GM20431 (cell line): ENCODE data around the gene COG5.
"Not testable (repeated sequence)": the region's sequence is repeated elsewhere in the genome, so short reads cannot be mapped to it uniquely, and the experiment has no call there.

Experiments used
- in situ Hi-C: fragments of 300-500 bp; cut with MseI, MboI; formaldehyde crosslinking; loops from one replicate; pipeline ENCODE4 v1.15.0; 2020; ENCODE audit warnings: low sequenced_read_pairs; ENCODE audit not compliant: unreplicated experiment

COG5 gene

GRCh38 chr7:107244613-107245012 lies 319.1 kb downstream of the COG5 start:
- in situ Hi-C loops = no loop called here

- in situ Hi-C loops = no loop called here
Measured at GRCh38 chr7:107242267-107242666, 321.5 kb downstream of the COG5 start.

- in situ Hi-C loops = no loop called here
Measured at GRCh38 chr7:107237451-107237850, 326.3 kb downstream of the COG5 start.

- in situ Hi-C loops = no loop called here
Measured at GRCh38 chr7:107236862-107237261, 326.9 kb downstream of the COG5 start.

GRCh38 chr7:107234436-107234835 lies 329.3 kb downstream of the COG5 start:
- in situ Hi-C loops = no loop called here

GRCh38 chr7:107233981-107234380 lies 329.7 kb downstream of the COG5 start:
- in situ Hi-C loops = no loop called here

GRCh38 chr7:107233174-107233573 lies 330.5 kb downstream of the COG5 start:
- in situ Hi-C loops = no loop called here

- in situ Hi-C loops = no loop called here
Measured at GRCh38 chr7:107232568-107233090, 331.1 kb downstream of the COG5 start.

GRCh38 chr7:107230334-107230733 lies 333.4 kb downstream of the COG5 start:
- in situ Hi-C loops = no loop called here

- in situ Hi-C loops = no loop called here
Measured at GRCh38 chr7:107228291-107228690, 335.4 kb downstream of the COG5 start.

GRCh38 chr7:107224374-107225223 lies 339.1 kb downstream of the COG5 start:
- in situ Hi-C loops = no loop called here

- in situ Hi-C loops = not testable (repeated sequence)
Measured at GRCh38 chr7:107220806-107221205, 342.9 kb downstream of the COG5 start.

GRCh38 chr7:107220356-107220755 lies 343.4 kb downstream of the COG5 start:
- in situ Hi-C loops = no loop called here

- in situ Hi-C loops = no loop called here
Measured at GRCh38 chr7:107219563-107220244, 344.0 kb downstream of the COG5 start.

- in situ Hi-C loops = no loop called here
Measured at GRCh38 chr7:107213945-107214344, 349.8 kb downstream of the COG5 start.

GRCh38 chr7:107213193-107213788 lies 350.4 kb downstream of the COG5 start:
- in situ Hi-C loops = no loop called here

GRCh38 chr7:107212725-107213124 lies 351.0 kb downstream of the COG5 start:
- in situ Hi-C loops = no loop called here

- in situ Hi-C loops = no loop called here
Measured at GRCh38 chr7:107210400-107210799, 353.3 kb downstream of the COG5 start.

- in situ Hi-C loops = no loop called here
Measured at GRCh38 chr7:107209565-107209964, 354.2 kb downstream of the COG5 start.

- in situ Hi-C loops = no loop called here
Measured at GRCh38 chr7:107208563-107208962, 355.2 kb downstream of the COG5 start.

- in situ Hi-C loops = no loop called here
Measured at GRCh38 chr7:107208024-107208521, 355.6 kb downstream of the COG5 start.
